HCT116 (cell line): ENCODE results near the gene BTBD2. TPM values are rescaled to one million over a fixed set of nuclear protein-coding genes. Genes with fewer than 3 reads are reported as not detected.

Source experiments
- ATAC-seq: fragments of 200-7000 bp; cut with Tn5 transposase; 2 replicates; pipeline ENCODE4 v1.9.1; 2020; ENCODE audit warnings: mild to moderate bottlenecking, moderate library complexity
- BruUV-seq: library from RNA; stranded (reverse); fragments of 400-500 nt; replicated peaks from 2 replicates; lab custom pipeline; 2021; lab: Mats Ljungman, UMichigan
- CTCF ChIA-PET: fragments of 300-600 bp; sonication (Branson Sonifier 250); formaldehyde crosslinking; loops from one replicate; lab custom pipeline; 2021; ENCODE audit warnings: antibody characterized with exemption; lab: Charles Lee
- POLR2A ChIA-PET: fragments of 300-600, 350-600 bp; sonication (Branson Sonifier 250); formaldehyde crosslinking; loops from one replicate; lab custom pipeline; 2021; ENCODE audit warnings: antibody characterized with exemption; lab: Charles Lee
- RAD21 ChIA-PET, 2 experiments: fragments of 300-600 bp; sonication (Branson Sonifier 250); formaldehyde crosslinking; loops; one replicate each; lab custom pipeline; 2023; ENCODE audit warnings: low total read pairs in 2 of 2; ENCODE audit not compliant: uncharacterized antibody in 2 of 2, unreplicated experiment in 2 of 2, low non-redundant PET in 1 of 2; lab: Charles Lee
- DNase-seq: peaks from one replicate; pipeline ENCODE4 v3.0.0-alpha.2; 2010; ENCODE audit warnings: low read depth, low spot score
- H2AFZ ChIP-seq: fragments of 200-600 bp; shearing (Covaris generic), sonication (generic); 2 replicates; pipeline ENCODE4 v1.6.1; 2017; ENCODE audit warnings: low read depth, mixed run types, mixed read lengths, antibody characterized with exemption, low read length; ENCODE audit not compliant: poor library complexity, severe bottlenecking
- H3K27ac ChIP-seq: 2 replicates; pipeline ENCODE4 v1.5.1; 2012; ENCODE audit warnings: low read depth, low read length
- H3K27me3 ChIP-seq: fragments of 200-600 bp; sonication (generic); 2 replicates; pipeline ENCODE4 v1.6.1; 2016; ENCODE audit warnings: mixed run types, low read length, mixed read lengths; ENCODE audit not compliant: insufficient read depth
- H3K36me3 ChIP-seq, 2 experiments: fragments of 200-500 bp in 1 of 2; fragments of 200-600 bp in 1 of 2; sonication (Bioruptor generic) in 1 of 2; sonication (generic) in 1 of 2; 2 replicates each; pipeline versions ENCODE4 v1.5.1 to v1.6.1; 2014 to 2016; ENCODE audit warnings: low read length in 2 of 2, inconsistent platforms in 1 of 2, mixed read lengths in 1 of 2, mixed run types in 1 of 2; ENCODE audit not compliant: insufficient read depth in 2 of 2, control insufficient read depth in 1 of 2
- H3K4me1 ChIP-seq, 2 experiments: fragments of 200-600 bp in 1 of 2; sonication (generic) in 1 of 2; 2 replicates each; pipeline versions ENCODE4 v1.5.1 to v1.6.1; 2012 to 2017; ENCODE audit warnings: low read length in 2 of 2, inconsistent platforms in 1 of 2, mild to moderate bottlenecking in 1 of 2, mixed read lengths in 1 of 2, mixed run types in 1 of 2, moderate library complexity in 1 of 2; ENCODE audit not compliant: insufficient read depth in 2 of 2, control insufficient read depth in 1 of 2
- H3K4me2 ChIP-seq: fragments of 200-600 bp; sonication (generic); 2 replicates; pipeline ENCODE4 v1.6.1; 2017; ENCODE audit warnings: mixed run types, low read length, mixed read lengths
- H3K4me3 ChIP-seq, 2 experiments: fragments of 200-600 bp in 1 of 2; sonication (generic) in 1 of 2; replicated peaks in 1 of 2; 2 replicates each; pipeline ENCODE4 v1.5.1; 2011 to 2016; ENCODE audit warnings: low read length in 2 of 2, control low read depth in 1 of 2, low read depth in 1 of 2, mild to moderate bottlenecking in 1 of 2, mixed read lengths in 1 of 2, mixed run types in 1 of 2
- H3K79me2 ChIP-seq: fragments of 200-600 bp; sonication (generic); 2 replicates; pipeline ENCODE4 v1.6.1; 2017; ENCODE audit warnings: mild to moderate bottlenecking, mixed run types, low read length, moderate library complexity, mixed read lengths; ENCODE audit not compliant: insufficient read depth
- H3K9ac ChIP-seq: fragments of 200-600 bp; sonication (generic); 2 replicates; pipeline ENCODE4 v1.6.1; 2016; ENCODE audit warnings: low read length, mixed read lengths
- H3K9me2 ChIP-seq: fragments of 200-600 bp; sonication (generic), shearing (Covaris generic); 2 replicates; pipeline ENCODE4 v1.6.1; 2017; ENCODE audit warnings: mixed run types, mild to moderate bottlenecking, moderate library complexity; ENCODE audit not compliant: insufficient read depth
- H3K9me3 ChIP-seq, 2 experiments: fragments of 200-500 bp in 1 of 2; fragments of 200-600 bp in 1 of 2; sonication (Bioruptor generic) in 1 of 2; sonication (generic) in 1 of 2; 2 replicates each; pipeline ENCODE4 v1.6.1; 2014 to 2017; ENCODE audit warnings: low read length in 2 of 2, mixed read lengths in 2 of 2, inconsistent platforms in 1 of 2, low read depth in 1 of 2, mild to moderate bottlenecking in 1 of 2, mixed run types in 1 of 2, moderate library complexity in 1 of 2; ENCODE audit not compliant: control insufficient read depth in 1 of 2, insufficient read depth in 1 of 2
- H4K20me1 ChIP-seq: fragments of 200-600 bp; sonication (generic), shearing (Covaris generic); 2 replicates; pipeline ENCODE4 v1.6.1; 2017; ENCODE audit warnings: mixed run types, mild to moderate bottlenecking, moderate library complexity; ENCODE audit not compliant: insufficient read depth
- CBX3 ChIP-seq: IDR thresholded peaks from 2 replicates; pipeline ENCODE4 v1.6.1; 2012; ENCODE audit warnings: low read depth
- EGR1 ChIP-seq: IDR thresholded peaks from 2 replicates; pipeline ENCODE4 v1.6.1; 2012; ENCODE audit warnings: low read depth
- EZH2phosphoT487 ChIP-seq: fragments of 200-600 bp; IDR thresholded peaks from 2 replicates; pipeline ENCODE4 v1.6.1; 2018; ENCODE audit warnings: antibody characterized with exemption, borderline replicate concordance
- RAD21 ChIP-seq: IDR thresholded peaks from 2 replicates; pipeline ENCODE4 v1.6.1; 2012; ENCODE audit warnings: low read depth, mild to moderate bottlenecking
- SP1 ChIP-seq: IDR thresholded peaks from 2 replicates; pipeline ENCODE4 v1.6.1; 2012; ENCODE audit warnings: low read depth
- SRF ChIP-seq: IDR thresholded peaks from 2 replicates; pipeline ENCODE4 v1.6.1; 2012; ENCODE audit warnings: low read depth
- TCF7L2 ChIP-seq: IDR thresholded peaks from 2 replicates; pipeline ENCODE4 v1.7.0; 2011; ENCODE audit warnings: borderline replicate concordance, inconsistent platforms; ENCODE audit not compliant: insufficient read depth, insufficient read length; ENCODE audit errors: extremely low read depth
- YY1 ChIP-seq: IDR thresholded peaks from 2 replicates; pipeline ENCODE4 v1.6.1; 2011; ENCODE audit warnings: low read length, low read depth, moderate library complexity, mild to moderate bottlenecking; ENCODE audit not compliant: insufficient replicate concordance; ENCODE audit errors: extremely low read depth
- ZNF274 ChIP-seq: fragments of 200-500 bp; sonication (Bioruptor generic); IDR thresholded peaks from 2 replicates; pipeline ENCODE4 v1.6.1; 2014; ENCODE audit warnings: mild to moderate bottlenecking, low read depth, low read length, inconsistent platforms
- intact Hi-C: fragments of 100-400 bp; cut with micrococcal nuclease; formaldehyde crosslinking; loops from 2 replicates; pipeline ENCODE4 v1.10.0; 2022
- total RNA-seq: library from RNA; stranded (reverse); gene quantifications from one replicate; pipeline ENCODE4 v1.2.1, GENCODE V29; 2021; ENCODE audit not compliant: unreplicated experiment
- TF ChIP-seq, protein P1 (sequence below): IDR thresholded peaks from 2 replicates; pipeline ENCODE4 v1.6.1; 2012
- TF ChIP-seq, protein P2 (sequence below), 3 experiments: fragments of 200-600 bp in 1 of 3; sonication (generic) in 1 of 3; IDR thresholded peaks in 2 of 3; conservative IDR thresholded peaks in 1 of 3; 2 replicates each; pipeline ENCODE4 v1.5.1; 2012 to 2017; ENCODE audit warnings: low read depth in 2 of 3, low read length in 2 of 3, antibody characterized with exemption in 1 of 3, borderline replicate concordance in 1 of 3, control low read depth in 1 of 3, mild to moderate bottlenecking in 1 of 3, mixed read lengths in 1 of 3, mixed run types in 1 of 3, moderate library complexity in 1 of 3; ENCODE audit not compliant: insufficient read depth in 1 of 3

Gene BTBD2
- total RNA-seq, 1 experiment from 2014 or later, result 112 TPM

DNA sequence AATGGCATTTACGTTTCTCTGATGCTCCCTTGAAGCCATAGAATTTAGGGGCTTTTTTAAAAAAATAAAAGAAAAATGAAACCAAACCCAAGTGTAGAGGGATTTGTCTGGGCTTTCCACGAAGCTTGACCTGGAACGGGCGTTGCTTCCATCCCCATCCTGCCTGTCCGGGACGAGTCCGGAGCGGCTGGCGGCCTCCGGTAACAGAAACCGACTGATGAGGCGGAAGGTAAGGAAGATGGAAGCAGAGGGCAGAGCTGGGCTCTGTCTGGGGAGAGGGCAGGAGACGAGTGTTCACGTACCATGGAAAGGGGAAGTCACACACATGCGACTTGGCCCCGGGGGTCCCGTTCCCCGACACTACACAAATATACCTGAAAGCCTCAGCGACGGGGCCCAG lies 34.3 kb downstream of the BTBD2 start:
- ChIA-PET POLR2A (no interaction called here), CTCF (no interaction called here), RAD21 (no interaction called here)
- intact Hi-C loops, result no loop called here
- BruUV-seq, result no TSS peak
- no peaks in the 10 kb centered on the region for H3K9me3 ChIP-seq
- DNase-seq (no peak), ATAC-seq (no peak)
- no peak overlapping the region for H3K4me3 ChIP-seq
- peaks cover 13% of the 10 kb centered on the region; the same call in 1 of the 2 replicates for H3K79me2 ChIP-seq
- no peaks in the 10 kb centered on the region for H3K27me3 ChIP-seq
- no peak overlapping the region for H3K9ac ChIP-seq
- H3K9me2 ChIP-seq, result no peaks in the 10 kb centered on the region
- no peaks in the 10 kb centered on the region for H4K20me1 ChIP-seq
- no peaks in the 10 kb centered on the region for H3K4me1 ChIP-seq
- peaks cover 4 to 15% of the 10 kb centered on the region in 2 experiments; a peak in 2 of 4 replicates for H3K36me3 ChIP-seq
- no peak overlapping the region for H3K4me2 ChIP-seq
- H2AFZ ChIP-seq, result no peak overlapping the region
- no peak overlapping the region for H3K27ac ChIP-seq
- TF ChIP-seq, protein P1, sequence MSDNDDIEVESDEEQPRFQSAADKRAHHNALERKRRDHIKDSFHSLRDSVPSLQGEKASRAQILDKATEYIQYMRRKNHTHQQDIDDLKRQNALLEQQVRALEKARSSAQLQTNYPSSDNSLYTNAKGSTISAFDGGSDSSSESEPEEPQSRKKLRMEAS, result no peak
- no peak for TF ChIP-seq SP1
- TF ChIP-seq ZNF274, result no peak
- TF ChIP-seq EGR1, result no peak
- no peak for TF ChIP-seq SRF
- TF ChIP-seq, protein P2, sequence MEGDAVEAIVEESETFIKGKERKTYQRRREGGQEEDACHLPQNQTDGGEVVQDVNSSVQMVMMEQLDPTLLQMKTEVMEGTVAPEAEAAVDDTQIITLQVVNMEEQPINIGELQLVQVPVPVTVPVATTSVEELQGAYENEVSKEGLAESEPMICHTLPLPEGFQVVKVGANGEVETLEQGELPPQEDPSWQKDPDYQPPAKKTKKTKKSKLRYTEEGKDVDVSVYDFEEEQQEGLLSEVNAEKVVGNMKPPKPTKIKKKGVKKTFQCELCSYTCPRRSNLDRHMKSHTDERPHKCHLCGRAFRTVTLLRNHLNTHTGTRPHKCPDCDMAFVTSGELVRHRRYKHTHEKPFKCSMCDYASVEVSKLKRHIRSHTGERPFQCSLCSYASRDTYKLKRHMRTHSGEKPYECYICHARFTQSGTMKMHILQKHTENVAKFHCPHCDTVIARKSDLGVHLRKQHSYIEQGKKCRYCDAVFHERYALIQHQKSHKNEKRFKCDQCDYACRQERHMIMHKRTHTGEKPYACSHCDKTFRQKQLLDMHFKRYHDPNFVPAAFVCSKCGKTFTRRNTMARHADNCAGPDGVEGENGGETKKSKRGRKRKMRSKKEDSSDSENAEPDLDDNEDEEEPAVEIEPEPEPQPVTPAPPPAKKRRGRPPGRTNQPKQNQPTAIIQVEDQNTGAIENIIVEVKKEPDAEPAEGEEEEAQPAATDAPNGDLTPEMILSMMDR (IDR thresholded peaks at IDR 0.05 in 2 of 3, conservative IDR thresholded peaks at IDR 0.05 in 1 of 3; ENCODE audit: borderline replicate concordance in 1 of 3, insufficient read depth in 1 of 3, low read depth in 2 of 3, low read length in 2 of 3), result no peak
- TF ChIP-seq CBX3, result no peak
- no peak for TF ChIP-seq EZH2phosphoT487
- no peak for TF ChIP-seq RAD21
- no peak for TF ChIP-seq YY1
- no peak for TF ChIP-seq TCF7L2
